ENCODE data around the gene DBN1.

- TF ChIP-seq CTCF (IDR thresholded peaks at IDR 0.05) (no peak), POLR2A (IDR thresholded peaks at IDR 0.05) (no peak)
Measured at GRCh38 chr5:177412603-177413233, 60.7 kb downstream of the DBN1 start.
